CD4-positive, alpha-beta T cell treated with Interferon alpha-2 for 1 hour (primary cell): ENCODE results near the gene TRMU.

Experiments
- DNase-seq, 2 donors: peaks; one replicate each; pipeline ENCODE4 v3.0.0-alpha.2; 2020 to 2022

Gene TRMU

DNA sequence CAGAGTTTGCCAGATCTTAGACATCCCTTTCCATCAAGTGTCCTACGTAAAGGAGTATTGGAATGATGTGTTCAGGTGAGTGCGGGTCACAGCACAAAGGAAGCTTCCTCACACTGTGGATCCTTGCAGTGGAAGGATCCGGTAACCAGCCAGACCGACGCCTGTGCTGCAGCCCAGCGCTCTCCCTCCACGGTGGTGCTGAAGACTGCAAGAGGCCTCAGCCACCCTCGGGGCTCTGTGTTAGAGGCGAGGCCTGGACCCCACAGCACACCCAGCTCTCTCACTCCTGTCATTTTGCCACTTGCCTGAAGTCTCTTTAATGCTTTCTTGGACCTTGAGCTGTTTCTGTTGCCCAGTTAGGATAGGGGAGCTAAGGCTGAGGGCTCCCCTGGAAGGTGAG lies 2.4 kb downstream of the TRMU start:
- DNase-seq, result no peak

DNA sequence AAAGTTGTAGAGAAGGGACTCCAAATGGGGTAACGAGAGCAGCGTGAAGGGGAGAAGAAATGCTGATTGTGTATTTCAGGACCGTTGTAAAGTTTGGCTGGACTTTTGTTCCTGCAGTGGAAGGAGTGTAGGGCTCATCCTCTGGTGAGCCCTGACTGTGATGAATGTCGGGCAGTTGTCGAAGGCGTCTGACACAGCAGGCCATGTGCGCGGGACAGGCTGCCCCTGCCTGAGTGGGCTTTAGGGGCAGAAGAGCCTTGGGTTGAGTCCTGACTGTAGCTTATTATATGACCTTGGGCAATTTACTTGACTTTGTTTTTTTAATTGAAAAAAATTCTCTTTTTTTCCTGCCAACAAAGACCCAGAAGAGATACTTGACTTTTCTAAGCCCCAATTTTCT lies 3.1 kb downstream of the TRMU start:
- DNase-seq, result no peak

GRCh38 chr22:46339956-46340355 lies 4.4 kb downstream of the TRMU start:
- DNase-seq, result no peak

- DNase-seq, result no peak
Observed at GRCh38 chr22:46340676-46341075, 5.2 kb downstream of the TRMU start.

DNA sequence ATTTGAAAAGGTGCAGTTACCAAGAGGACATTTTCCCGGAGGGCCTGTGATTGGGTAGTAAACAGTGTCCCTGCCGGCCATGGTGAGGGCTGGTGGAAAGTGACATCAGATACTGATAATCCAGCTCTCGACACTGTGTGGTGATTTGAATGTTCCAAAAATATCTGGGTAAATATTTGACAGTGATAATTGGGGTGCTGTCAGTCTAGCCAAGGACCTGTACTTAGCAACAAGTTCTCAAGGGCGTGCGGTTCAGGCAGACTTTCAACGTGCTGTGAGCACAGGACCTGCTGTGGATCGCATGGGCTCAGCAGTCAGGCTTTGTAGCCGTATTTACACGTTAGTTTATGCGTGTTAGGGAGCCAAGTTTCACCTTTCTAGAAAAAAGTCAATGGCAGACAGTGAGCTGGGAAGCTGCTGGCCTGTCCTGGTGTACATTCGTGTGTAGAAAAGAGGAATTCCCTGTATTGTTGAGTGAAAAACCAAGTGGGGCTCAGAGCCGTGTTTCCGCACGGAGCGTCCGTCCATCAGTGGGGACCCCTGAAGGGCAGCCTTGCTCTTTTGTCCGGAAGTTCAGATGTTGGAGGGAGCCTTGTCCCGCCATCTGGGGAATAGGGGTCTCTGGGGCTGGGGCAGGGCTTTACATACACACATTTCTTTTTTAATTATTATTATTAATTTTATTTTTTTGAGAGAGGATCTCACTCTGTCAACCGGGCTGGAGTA lies 11.3 kb downstream of the TRMU start:
- no peak for DNase-seq

DNA sequence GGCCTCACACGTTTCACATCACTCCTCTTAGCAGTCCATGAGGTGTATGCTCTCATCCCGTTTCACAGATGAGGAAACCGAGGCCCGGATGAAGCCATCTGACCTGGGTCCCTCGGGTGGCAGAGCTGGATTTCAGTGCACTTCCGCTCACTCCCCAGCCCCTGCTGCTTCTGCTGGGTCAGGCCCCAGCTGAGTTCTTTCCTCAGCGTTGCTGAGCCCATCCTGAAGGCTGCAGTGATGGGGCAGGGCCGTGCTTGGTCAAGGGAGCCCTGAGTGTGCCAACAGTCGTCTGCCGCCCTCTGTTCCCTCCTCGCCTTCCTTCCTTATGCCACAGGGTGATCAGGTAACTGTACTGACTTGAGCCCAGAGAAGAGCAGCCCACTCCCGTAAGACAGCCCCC lies 12.1 kb downstream of the TRMU start:
- no peak for DNase-seq

- DNase-seq, result no peak
Observed at GRCh38 chr22:46348099-46348695, 12.7 kb downstream of the TRMU start.

DNA sequence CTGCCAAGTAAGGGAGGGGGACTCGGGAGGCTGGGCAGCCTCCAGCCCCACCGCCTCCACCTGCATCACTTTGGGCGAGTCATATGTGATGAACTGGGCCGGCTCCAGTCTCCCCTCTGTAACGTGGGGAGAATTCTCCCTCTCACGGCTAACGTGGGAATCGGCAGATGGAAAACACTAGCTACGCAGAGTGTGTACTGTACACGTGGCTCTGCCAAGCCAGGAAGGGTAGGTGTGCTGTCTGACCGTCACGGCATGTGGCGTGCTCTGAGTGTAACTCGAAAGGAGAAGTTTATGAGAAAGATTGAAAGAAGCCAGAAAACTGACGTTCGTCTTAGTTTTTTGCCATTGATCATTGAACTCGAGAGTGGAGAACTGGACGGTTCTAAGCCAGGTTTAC lies 13.7 kb downstream of the TRMU start:
- DNase-seq, result no peak

DNA sequence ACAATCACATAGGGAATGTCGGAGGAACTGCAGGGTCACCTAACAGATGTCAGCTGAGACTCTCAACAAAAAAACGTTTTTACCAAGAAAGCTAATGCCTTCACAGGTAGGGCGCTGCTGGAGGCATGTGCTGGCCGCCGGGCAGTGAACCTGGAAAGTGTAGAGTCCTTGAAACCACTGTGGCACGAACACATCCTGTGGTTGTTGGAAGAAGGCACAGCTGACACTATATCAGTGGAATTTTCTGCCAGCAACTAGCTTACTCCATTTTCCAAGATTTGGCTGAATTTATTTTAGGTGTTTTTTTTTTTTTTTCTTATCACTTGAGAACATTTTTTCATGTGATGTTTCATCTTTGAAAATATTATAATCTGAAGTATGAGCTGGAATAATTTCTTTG lies 14.2 kb downstream of the TRMU start:
- DNase-seq, result no peak

GRCh38 chr22:46350121-46350520 lies 14.6 kb downstream of the TRMU start:
- DNase-seq, result no peak

- DNase-seq, result no peak
Observed at GRCh38 chr22:46350646-46351045, 15.1 kb downstream of the TRMU start.

GRCh38 chr22:46351131-46351735 lies 15.7 kb downstream of the TRMU start:
- DNase-seq, result no peak

- DNase-seq, result no peak
Observed at GRCh38 chr22:46351767-46352166, 16.3 kb downstream of the TRMU start.

GRCh38 chr22:46352276-46352675 lies 16.8 kb downstream of the TRMU start:
- no peak for DNase-seq

GRCh38 chr22:46352691-46353386 lies 17.3 kb downstream of the TRMU start:
- no peak for DNase-seq

DNA sequence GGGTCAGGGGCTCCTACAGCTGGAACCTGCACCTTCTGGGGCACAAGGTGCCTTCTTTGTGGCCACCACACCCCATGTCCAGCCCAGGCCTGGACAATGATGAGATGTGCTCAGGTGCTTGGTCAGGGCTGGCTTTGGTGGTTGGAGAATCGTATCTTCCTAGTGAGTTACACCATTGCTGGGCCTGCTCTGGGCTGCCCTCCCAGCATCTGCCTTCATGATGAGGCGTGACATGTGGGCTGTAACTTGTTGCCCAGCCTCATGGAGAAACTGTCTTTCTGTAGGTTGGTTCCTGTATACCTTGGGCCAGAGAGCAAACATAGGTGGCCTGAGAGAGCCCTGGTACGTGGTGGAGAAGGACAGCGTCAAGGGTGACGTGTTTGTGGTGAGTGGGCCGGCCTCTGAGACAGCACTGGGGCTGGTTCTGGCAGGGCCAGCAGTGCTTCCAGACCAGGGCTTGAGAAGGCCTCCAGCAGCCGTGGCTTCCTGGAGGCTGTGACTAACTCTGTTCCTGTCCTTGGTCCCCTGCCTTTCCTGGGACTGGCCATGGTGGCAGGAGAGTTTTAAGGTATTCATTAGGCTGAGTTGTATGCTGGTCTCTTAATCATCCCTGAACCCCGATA lies 18.1 kb downstream of the TRMU start:
- no peak for DNase-seq

DNA sequence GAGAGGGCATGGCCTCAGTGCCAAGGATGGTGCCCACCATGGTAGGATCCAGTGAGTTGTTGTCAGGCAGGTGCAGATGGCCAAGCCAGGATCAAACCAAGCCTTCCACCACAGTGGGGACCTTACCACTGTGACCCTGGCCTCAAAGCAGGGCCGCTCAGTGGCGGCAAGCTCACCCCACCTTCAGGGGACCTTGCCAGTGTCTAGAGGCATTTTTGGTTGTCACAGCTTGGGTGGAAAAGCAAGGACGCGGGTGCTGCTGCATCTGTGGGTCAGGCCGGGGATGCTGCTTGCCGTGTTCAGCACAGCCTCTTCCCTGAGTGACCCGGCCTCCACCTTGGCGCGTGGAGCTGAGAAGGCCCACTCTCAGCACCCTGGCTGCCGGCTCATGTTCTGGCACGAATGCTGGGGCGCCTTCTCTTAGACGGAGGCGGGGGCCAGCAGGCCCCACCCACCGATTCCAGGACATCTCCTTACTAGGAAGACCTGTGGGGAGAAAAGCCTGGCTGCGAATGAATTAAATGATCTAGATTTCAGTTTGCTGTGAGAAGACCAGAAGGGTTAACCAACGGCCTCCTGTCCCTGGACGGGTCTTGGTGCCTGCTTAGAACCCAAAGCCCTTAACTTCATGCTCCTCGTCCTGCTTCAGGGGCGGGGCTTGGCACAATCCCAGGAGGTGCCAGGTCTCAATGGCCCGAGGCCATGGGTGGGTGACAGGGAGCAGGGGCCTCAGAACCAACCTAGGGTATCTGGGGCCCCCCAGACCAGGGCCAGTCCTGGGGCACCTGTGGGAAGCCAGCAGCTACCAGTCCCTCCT lies 18.9 kb downstream of the TRMU start:
- DNase-seq, result no peak

- DNase-seq, result no peak
Observed at GRCh38 chr22:46354993-46355305, 19.4 kb downstream of the TRMU start.

- peak; percentile 45 to 61 for DNase-seq
Observed at GRCh38 chr22:46355369-46355995, 20.0 kb downstream of the TRMU start.

- no peak for DNase-seq
Observed at GRCh38 chr22:46355996-46356471, 20.5 kb downstream of the TRMU start.

- DNase-seq, result no peak
Observed at GRCh38 chr22:46356496-46357480, 21.3 kb downstream of the TRMU start.
